HG03280 (cell line): ENCODE measurements around the gene SEBOX.

Source experiments
- ATAC-seq: cut with Tn5 transposase; IDR thresholded peaks from one replicate; pipeline ENCODE4 v1.9.1; 2021; ENCODE audit warnings: mild to moderate bottlenecking, moderate library complexity; ENCODE audit not compliant: unreplicated experiment

Gene SEBOX, protein sequence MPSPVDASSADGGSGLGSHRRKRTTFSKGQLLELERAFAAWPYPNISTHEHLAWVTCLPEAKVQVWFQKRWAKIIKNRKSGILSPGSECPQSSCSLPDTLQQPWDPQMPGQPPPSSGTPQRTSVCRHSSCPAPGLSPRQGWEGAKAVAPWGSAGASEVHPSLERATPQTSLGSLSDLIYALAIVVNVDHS

DNA sequence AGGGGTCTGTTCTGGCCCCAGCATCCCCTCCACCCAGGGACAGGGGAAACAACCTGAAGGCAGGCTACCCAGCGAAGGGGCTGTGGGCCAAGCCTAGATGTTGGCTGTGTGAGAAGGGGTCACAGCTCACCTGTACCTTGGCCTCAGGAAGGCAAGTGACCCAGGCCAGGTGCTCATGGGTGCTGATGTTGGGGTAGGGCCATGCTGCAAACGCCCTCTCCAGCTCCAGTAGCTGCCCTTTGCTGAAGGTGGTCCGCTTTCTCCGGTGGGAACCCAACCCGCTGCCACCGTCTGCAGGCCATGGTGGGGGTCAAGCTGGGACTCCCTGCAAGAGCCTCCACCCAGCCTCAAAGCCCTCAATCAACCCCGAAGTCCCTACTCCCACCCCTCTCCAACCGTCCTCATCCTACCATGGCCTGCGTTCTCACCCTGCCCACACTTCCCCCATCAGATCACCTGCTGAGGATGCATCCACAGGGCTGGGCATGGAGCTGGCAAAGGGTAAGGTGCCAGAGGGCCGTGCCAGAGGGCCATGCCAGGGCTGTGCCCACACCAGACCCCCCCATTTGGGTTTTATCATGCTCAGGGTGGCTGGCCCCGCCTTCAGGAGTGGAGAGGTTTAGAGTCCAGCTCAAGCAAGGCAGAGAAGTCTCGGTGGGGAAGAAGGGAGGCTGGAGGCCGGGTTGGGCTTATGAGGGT is at the start of gene SEBOX:
Gene SEBOX, minus strand, starts transcription at position 535 of the 699 bp plus-strand sequence. Its CDS starts 48 bp downstream, at position 487.
- no peak for ATAC-seq

DNA sequence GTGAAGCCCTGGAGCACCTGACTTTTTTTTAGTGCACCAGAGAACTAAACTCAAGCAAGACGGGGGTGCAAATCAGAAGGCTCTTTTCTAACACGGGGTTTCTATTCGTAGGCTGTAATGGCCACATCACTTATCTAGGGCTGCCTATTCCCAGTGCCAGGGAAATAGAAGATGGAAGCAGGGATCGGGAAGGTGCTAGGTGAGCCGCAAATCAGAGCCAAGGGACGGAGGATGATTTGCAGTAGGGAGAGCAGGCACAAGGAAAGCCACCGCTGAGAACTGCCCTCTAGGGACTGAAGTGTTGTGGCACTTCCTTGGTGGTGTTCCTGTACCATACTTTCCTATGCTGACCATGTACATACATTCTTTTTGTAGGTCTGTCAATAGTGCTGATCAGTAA is 48.8 kb upstream of the SEBOX start:
- ATAC-seq = no peak

DNA sequence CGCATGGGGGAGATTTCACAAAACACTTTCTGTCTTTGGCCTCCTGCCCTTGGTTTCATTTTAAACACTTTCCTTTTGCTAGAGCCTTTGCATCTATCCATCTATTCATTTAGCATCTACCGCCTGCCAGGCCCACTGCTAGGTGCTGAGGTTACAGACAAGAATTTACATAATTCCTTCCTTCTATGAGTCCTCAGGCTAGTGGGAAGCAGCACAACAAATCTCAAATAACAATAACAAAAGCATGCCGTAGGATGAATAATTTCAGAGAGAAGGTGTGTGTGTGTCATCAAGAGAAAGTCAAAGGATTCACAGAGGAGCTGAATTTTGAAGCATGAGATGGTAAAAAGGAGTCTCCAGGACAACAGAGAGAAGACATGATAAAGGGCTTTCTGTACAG is 47.1 kb upstream of the SEBOX start:
- ATAC-seq = no peak

DNA sequence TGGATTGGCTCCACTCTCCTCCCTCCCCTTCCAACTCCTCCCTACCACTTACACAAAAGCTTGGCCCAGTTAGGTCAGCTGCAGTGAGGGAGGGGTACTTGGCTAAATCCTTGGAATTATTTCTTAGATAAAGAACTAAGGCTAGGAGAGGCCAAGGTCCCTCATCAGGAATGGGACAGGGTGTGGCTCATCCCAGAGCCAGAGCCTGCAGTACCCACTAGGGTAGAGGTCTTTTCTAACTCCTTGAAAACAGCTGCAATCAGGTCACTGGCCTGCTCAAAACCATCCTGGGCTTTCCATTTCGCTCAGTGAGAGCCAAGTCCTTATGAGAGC is 42.9 kb upstream of the SEBOX start:
- no peak for ATAC-seq

DNA sequence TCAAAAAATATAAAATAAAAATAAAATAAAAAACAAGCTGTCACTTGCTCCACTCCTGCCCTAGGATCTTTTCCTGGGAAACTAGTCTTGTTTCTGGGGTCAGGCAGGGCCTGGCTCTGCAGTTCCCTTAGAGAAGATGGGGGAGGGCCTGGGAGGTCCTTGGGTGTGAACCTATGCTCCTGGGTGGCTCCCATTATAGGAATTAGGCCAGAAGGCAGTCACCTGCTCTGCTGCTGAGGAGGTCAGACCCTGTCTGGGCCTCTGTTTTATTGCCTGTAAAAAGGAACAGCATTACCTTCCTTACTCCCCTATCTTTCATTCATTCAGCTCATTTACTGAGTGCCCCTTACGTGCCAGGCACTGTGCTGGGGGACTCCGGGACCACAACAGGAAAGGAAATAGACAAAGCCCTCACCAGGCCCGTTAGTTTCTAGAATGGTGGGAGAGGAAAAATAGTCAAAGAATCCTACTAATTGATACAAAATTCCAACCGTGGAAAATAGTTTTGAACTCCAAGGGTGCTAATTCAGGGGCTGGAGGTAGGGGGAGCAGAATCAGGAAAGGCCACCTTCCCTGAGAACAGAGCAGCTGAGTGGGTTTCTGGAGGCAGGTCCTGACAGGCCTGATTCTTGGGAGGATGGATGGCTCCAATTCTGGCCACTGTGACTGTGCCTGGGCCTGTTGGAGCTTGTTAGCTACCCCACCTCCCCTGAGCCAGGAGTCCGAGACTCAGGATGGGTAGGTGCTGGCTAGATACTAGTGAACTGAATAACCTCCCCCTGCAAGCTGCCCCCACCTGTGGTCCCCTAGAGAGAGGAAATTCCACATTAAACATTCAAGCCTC is 42.4 kb upstream of the SEBOX start:
- no peak for ATAC-seq

DNA sequence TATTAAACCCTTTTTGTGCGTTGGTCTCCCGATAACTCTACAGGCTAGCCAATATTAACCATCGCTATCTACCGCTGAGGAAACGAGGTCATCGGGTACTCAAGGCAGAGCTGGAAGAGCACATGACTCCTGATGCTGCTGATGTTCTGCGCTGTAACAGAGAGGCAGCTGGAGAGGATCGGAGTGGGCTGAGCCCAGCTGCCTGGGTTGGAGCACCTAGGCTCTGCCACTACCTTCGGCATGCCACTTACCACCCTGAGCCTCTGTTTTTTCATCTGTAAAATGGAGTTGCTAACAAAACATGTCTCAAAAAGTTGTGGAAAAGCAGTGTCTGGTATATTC is 41.4 kb upstream of the SEBOX start:
- no peak for ATAC-seq

DNA sequence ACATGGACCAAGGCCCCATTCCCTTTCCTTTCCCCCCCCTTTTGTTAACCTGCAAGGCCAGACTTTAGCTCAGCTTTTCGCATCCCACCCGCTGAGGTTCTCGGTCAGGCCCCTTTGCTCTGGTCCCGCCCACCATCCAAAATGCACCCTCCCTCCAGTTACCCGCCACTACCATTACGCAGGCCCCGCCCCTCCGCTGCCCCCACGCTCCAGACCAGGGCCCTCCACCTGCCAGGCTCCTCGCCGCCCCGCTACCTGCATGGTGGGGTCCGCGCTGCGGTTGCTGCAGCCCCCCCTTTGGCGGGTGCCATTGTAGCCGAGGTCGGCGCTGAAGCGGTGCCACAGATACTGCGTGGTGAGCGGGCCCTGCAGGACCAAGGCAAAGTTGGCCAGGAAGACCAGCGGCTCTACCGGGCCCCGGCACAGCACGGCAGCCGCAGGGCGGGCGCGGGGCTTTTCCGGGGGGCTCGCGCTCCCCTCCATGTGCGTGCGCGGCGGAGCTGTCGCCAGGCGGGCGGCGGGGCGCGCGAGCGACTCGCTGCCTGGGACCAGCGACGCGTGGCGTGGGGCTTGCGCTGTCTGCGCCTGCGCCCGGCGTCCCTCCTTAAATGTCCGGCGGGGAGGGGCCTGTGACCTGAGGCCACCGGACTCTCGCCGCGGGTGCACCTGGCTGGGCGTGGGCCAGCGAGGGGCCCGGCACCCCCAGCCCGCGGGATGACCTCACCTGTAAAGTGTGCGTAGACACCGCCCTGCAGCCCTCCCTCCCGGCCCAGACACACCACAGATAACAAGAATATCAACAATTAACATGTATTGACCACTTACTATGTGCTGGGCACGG is 40.9 kb upstream of the SEBOX start, which contains the start of gene SLC46A1:
Gene SLC46A1, minus strand, starts transcription at position 581 of the 841 bp plus-strand sequence. Its CDS starts 98 bp downstream, at position 483.
- ATAC-seq = no peak

DNA sequence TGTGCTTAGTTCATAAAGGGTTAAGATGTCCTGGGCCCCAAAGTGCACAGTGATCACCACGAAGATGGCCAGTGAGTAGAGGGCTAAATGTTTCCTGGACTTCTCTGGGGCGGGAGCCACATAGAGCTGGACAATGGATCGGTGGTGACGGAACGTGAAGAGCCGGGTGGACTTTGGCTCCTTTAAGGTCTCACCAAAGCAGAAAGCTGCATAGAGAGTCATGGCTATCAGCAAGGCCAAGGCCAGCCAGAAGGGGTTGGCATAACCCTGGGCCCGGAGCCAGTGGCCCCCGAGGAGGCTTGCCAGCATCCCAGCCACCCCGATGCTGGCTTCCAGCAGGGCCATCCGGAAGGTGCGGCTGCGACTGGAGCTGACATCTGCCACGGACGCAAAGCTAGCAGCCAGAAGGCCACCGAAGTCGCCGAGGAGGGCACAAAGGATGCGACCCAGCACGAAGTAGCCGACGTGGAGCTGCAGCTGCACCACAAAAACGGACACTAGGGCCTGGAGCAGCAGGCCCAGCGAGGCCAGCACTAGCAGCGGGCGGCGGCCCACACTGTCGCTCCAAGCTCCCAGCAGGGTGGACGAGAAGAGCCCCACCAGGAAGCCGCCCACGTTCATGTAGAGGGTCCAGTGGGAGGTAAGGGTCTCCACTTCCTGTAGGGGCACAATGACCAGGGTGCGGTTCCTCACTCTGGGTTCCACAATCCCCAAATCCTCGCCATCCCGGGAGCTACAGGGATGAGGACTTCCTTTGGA is 40.0 kb upstream of the SEBOX start:
- ATAC-seq = no peak

DNA sequence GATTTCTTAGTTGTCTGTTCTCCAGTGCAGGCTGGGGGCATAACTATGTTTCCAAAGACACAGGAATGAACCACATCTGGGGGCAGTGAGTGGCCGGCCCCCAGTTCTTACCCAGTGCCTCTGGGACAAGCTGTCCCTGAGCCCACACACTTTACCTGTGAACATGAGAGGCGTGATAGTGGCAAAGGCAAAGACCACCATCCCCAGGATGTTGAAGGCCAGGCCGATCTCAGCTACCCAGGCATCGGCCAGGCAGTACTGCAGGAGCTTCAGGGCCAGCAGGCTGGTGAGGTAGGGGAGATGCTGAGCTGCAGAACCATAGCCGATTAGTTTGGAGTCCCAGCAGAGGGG is 39.4 kb upstream of the SEBOX start:
- ATAC-seq = no peak

DNA sequence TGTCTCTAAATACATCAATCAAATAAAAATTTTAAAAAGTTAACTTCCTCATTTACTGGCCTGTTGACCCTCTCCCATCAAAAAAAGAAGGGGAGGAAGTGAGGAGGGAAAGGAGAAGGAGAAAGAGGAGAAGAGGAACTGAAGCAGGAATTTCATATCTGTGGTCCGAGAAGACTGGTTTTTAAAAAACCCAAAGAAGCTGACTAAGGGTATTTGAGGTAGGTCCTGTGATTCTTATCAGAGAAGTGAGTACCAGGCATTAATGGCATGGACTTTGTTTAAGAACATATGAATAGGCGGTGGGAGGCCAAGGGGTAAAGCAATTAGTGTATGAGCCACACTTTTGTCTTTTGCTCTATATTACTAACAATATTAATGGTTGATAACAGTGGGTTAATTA is 39.0 kb upstream of the SEBOX start:
- no peak for ATAC-seq

DNA sequence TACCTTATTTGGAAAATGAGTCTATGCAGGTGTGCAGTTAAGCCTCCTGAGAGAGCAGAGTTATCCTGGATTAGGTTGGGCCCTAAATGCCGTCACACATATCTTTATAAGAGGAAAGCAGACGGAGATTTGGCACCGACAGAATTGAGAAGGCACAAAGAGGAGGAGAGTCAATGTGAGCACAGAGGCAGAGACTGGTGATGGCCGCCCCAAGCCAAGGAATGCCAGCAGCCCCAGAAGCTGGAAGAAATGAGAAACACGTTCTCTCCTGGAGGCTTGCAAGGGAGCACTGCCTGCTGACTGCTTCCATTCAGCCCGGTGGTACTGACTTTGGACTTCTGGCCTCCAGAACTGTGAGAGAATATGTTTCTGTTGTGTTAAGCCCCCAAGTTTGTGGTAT is 37.8 kb upstream of the SEBOX start:
- ATAC-seq = no peak

DNA sequence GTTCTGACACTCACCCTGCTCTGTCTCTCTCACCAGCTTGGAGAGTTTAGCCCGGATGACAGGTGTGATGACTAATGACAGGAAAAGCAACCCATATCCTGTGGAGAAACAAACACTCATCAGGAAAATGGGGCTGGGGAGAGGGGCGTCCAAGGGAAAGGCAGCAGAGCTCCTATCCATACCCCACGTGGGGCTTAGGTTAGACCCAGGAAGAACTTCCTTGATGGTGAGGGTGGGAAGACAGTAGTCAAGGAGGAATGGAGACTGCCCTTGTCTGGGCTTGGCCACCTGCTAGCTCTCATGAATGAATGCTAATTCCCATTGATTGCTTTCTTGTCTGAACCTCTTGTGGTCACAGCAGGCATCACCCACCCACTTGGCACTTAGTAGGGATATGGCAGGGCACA is 37.2 kb upstream of the SEBOX start:
- no peak for ATAC-seq

DNA sequence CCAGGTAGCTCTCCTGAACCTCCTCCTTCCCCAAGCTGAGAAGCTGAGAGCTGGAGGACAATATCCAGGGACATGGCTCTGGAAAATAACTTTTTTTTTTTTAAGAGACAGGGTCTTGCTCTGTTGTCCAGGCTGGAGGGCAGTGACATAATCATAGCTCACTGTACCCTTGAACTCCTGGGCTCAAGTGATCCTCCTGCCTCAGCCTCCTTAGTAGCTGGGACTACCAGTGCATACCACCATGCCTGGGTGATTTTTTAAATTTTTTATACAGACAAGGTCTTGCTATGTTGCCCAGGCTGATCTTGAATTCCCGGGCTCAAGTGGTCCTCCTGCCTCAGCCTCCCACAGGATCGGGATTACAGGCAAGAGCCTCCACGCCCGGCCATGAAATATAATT is 34.8 kb upstream of the SEBOX start:
- ATAC-seq = no peak

DNA sequence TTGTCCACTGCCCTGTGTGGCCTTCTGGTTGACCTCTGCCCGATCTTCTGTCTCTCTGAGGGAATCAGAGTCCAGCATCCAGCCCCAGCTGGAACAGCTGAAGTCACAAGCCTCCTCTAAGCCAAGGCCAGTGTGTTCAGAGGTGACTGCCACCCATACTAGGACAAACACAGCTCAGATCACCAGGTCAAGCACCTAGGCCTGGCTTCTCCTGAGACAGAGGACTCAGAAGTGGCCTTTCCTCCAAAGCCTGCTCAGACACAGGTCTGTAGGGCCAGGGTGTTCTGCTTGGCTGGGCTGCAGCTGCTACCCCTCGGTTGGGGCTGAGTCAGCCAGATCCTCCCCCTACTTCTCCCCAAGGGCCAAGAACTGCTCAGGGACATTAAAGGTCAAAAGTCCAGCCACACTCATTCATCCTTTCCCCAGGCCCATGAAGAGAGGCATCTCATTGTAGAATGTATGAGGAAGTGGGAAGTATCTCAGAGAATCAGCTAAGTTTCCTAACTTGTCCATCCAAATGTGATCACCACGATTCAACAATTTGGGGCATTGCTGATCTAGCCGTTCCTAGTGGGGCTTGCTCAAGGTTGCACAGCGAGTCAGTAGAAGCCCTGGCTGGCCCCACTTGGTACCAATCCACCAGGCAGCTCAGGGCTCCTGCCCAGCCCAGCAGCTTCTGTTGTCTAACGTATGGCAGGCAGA is 33.4 kb upstream of the SEBOX start:
- ATAC-seq = no peak

DNA sequence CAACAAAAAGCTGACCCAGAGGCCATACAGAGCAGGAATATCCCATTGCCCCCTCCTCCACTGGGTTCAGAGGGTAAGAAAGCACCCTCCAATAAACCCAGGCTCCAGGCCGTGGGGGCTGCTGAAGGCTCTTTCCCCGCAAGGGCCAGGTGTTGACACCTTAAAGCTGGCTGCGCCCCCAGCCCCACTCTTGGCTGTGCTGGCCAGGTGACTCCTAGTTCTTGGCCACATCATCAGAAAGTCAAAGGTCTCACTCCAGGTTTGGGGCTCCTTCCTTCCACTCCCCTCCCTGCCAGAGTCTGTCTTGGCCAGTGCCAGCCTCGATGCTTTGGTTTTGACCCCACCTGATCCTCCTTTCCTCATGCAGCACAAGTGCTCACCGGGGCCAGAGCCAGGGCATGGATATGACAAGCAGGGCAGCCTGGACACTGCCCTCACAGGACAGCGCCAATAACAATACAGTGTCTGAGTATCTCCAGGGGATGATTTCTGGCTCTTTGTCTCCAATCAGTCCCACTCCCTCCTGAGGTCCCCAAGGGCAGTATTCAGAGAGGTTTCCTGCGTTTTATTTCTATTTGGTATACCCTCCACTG is 32.8 kb upstream of the SEBOX start:
- no peak for ATAC-seq

DNA sequence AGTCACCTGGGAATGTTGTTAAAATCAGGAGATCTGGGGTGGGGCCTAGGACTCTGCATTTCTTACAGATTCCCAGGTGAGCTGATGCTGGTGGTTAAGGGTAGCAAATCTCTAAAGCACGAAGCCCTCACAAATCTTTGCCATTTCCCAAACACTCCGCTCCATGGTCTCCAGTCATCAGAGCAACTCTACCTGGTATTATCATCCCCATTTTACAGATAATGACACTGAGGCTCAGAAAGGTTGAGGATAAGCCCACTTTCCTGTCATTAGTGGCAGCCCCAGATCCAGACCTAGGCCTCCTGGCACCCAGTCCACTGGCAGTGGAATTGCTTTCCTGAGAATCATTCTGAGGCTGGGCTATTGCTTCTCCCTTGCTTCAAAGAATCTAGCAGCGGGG is 32.3 kb upstream of the SEBOX start:
- no peak for ATAC-seq

DNA sequence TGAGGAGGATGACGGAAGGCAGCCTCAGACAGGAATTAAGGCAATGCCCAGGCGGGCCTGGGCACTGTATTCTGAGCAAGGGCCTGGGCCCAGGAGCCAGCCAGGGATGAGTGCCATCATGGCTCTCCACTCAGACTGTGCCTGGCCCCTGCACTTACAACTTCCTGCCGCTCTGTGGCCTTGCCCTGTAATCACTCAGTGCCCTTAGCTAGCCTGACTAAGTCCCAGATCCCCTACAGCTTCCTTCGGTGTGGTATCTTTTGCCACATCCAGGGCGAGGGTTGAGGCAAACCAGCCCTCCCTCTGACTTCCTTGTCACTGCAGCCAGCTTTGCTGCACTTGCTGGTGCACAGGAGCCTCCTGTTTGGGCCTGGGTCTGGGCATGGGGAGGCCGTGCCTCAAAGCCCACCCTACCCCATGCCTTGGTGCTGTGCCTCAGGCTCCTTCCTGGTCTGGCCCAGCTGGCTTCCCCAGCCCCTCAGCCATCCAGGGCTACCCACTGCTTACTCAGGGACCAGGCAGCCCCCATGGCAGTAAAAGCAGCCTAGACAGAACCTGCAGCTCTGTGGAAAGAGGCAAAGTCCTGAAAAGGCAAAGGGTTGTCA is 31.7 kb upstream of the SEBOX start:
- ATAC-seq = no peak

DNA sequence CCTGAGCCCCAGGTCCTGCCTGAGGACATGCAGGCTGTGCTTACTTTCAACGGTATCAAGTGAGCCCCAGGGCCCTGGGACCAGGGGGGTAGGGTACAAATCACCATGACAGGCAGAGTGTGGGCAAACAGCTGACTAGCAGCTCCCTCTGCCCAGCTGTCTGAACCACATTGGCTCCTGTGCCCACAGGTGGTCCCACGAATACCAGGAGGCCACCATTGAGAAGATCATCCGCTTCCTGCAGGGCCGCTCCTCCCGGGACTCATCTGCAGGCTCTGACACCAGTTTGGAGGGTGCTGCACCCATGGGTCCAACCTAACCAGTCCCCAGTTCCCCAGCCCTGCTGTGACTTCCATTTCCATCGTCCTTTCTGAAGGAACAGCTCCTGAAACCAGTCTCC is 31.0 kb upstream of the SEBOX start:
- no peak for ATAC-seq

DNA sequence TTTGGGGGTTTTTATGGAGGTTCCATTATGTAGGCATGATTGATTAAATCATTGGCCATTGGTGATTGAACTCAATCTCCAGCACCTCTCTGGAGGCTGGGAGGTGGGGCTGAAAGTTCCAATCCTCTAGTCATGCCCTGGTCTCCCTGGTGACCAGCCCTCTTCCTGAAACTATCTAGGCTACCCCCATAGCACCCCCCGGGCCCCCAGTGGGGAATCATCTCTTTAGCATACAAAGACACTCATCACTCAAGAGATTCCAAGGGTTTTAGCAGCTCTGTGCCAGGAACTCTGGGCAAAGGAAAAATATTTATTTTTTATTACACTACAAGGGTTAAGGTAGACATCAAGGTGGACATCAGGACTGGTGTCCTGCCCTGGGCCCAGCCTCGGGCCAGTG is 30.4 kb upstream of the SEBOX start:
- no peak for ATAC-seq
